IMR-90 (cell line): ENCODE results near the gene GZF1. TPM values are rescaled to one million over a fixed set of nuclear protein-coding genes. Genes with fewer than 3 reads are reported as not detected.

ENCODE experiments used
- ATAC-seq: fragments of 200-7000 bp; cut with Tn5 transposase; 2 replicates; pipeline ENCODE4 v1.9.1; 2020; ENCODE audit warnings: low read depth, mild to moderate bottlenecking, moderate library complexity
- BruUV-seq: library from RNA; stranded (reverse); fragments of 400-500 nt; replicated peaks from 2 replicates; lab custom pipeline; 2021; lab: Mats Ljungman, UMichigan
- CTCF ChIA-PET: fragments of 300-600 bp; formaldehyde crosslinking; extraction: SDS; loops from one replicate; lab custom pipeline; 2021; ENCODE audit warnings: antibody characterized with exemption; lab: Yijun Ruan, JAX
- POLR2A ChIA-PET: fragments of 300-600 bp; sonication (Branson Sonifier 250); formaldehyde crosslinking; loops from one replicate; lab custom pipeline; 2022; ENCODE audit warnings: antibody characterized with exemption; ENCODE audit not compliant: unreplicated experiment; lab: Charles Lee
- DNase-seq: peaks from one replicate; pipeline ENCODE4 v3.0.0; 2013
- H2AFZ ChIP-seq: replicated peaks from 2 replicates; pipeline ENCODE3; 2013; ENCODE audit warnings: low read length, mild to moderate bottlenecking; ENCODE audit not compliant: poor library complexity
- H2AK5ac ChIP-seq: 2 replicates; pipeline ENCODE4 v1.6.1; 2013; ENCODE audit warnings: low read depth, low read length, inconsistent platforms
- H2AK9ac ChIP-seq: replicated peaks from 2 replicates; pipeline ENCODE3; 2013; ENCODE audit warnings: mild to moderate bottlenecking, low read depth, low read length, moderate library complexity; ENCODE audit not compliant: poor library complexity
- H2BK120ac ChIP-seq: 2 replicates; pipeline ENCODE4 v1.6.1; 2013; ENCODE audit warnings: low read depth, low read length, inconsistent platforms
- H2BK15ac ChIP-seq: 3 replicates; pipeline ENCODE4 v1.6.1; 2013; ENCODE audit warnings: low read depth, low read length, inconsistent platforms
- H2BK20ac ChIP-seq: 2 replicates; pipeline ENCODE4 v1.6.1; 2013; ENCODE audit warnings: low read depth, mild to moderate bottlenecking, inconsistent platforms, low read length, moderate library complexity
- H2BK5ac ChIP-seq: 2 replicates; pipeline ENCODE4 v1.6.1; 2013; ENCODE audit warnings: mild to moderate bottlenecking, low read depth, low read length, inconsistent platforms; ENCODE audit not compliant: poor library complexity, severe bottlenecking
- H3K14ac ChIP-seq: replicated peaks from 2 replicates; pipeline ENCODE4 v1.6.1; 2013; ENCODE audit warnings: low read depth, low read length, inconsistent platforms
- H3K18ac ChIP-seq: 2 replicates; pipeline ENCODE4 v1.6.1; 2013; ENCODE audit warnings: low read depth, low read length, control low read depth
- H3K23ac ChIP-seq: 2 replicates; pipeline ENCODE4 v1.6.1; 2013; ENCODE audit warnings: low read depth, low read length, inconsistent platforms
- H3K27ac ChIP-seq: 2 replicates; pipeline ENCODE4 v1.5.1; 2013; ENCODE audit warnings: mild to moderate bottlenecking, control low read depth, low read length; ENCODE audit not compliant: insufficient read depth
- H3K27me3 ChIP-seq: 2 replicates; pipeline ENCODE4 v1.6.1; 2013; ENCODE audit warnings: low read length; ENCODE audit not compliant: control insufficient read depth, insufficient read depth
- H3K36me3 ChIP-seq: 2 replicates; pipeline ENCODE4 v1.6.1; 2013; ENCODE audit warnings: low read length, mixed read lengths; ENCODE audit not compliant: control insufficient read depth, insufficient read depth
- H3K4ac ChIP-seq: 2 replicates; pipeline ENCODE4 v1.6.1; 2013; ENCODE audit warnings: low read depth, low read length, inconsistent platforms
- H3K4me1 ChIP-seq: 2 replicates; pipeline ENCODE4 v1.6.1; 2013; ENCODE audit warnings: low read length, mixed read lengths; ENCODE audit not compliant: control insufficient read depth, insufficient read depth
- H3K4me2 ChIP-seq: 2 replicates; pipeline ENCODE4 v1.6.1; 2013; ENCODE audit warnings: low read depth, mild to moderate bottlenecking, control low read depth, low read length, moderate library complexity
- H3K4me3 ChIP-seq: 2 replicates; pipeline ENCODE4 v1.5.1; 2013; ENCODE audit warnings: low read depth, mild to moderate bottlenecking, control low read depth, low read length, moderate library complexity; ENCODE audit not compliant: insufficient read depth
- H3K56ac ChIP-seq: 2 replicates; pipeline ENCODE4 v1.6.1; 2013; ENCODE audit warnings: low read length, inconsistent platforms; ENCODE audit not compliant: insufficient read depth; ENCODE audit errors: extremely low read depth
- H3K79me1 ChIP-seq, 2 experiments: 2 replicates each; pipeline ENCODE4 v1.6.1; 2013; ENCODE audit warnings: low read length in 2 of 2, inconsistent platforms in 1 of 2, low read depth in 1 of 2
- H3K9ac ChIP-seq: 2 replicates; pipeline ENCODE4 v1.6.1; 2013; ENCODE audit warnings: low read depth, low read length, control low read depth
- H3K9me1 ChIP-seq: 2 replicates; pipeline ENCODE4 v1.6.1; 2013; ENCODE audit warnings: low read length, inconsistent platforms; ENCODE audit not compliant: insufficient read depth
- H3K9me3 ChIP-seq: 2 replicates; pipeline ENCODE4 v1.6.1; 2013; ENCODE audit warnings: low read length; ENCODE audit not compliant: control insufficient read depth, insufficient read depth
- H4K20me1 ChIP-seq: 2 replicates; pipeline ENCODE4 v1.6.1; 2013; ENCODE audit warnings: low read length, inconsistent platforms; ENCODE audit not compliant: insufficient read depth
- H4K5ac ChIP-seq: 2 replicates; pipeline ENCODE4 v1.6.1; 2013; ENCODE audit warnings: mild to moderate bottlenecking, low read depth, low read length, control low read depth
- H4K8ac ChIP-seq, 2 experiments: 2 replicates each; pipeline ENCODE4 v1.6.1; 2013; ENCODE audit warnings: low read depth in 2 of 2, low read length in 2 of 2, control low read depth in 1 of 2, inconsistent platforms in 1 of 2
- H4K91ac ChIP-seq: 2 replicates; pipeline ENCODE4 v1.6.1; 2013; ENCODE audit warnings: low read depth, low read length, inconsistent platforms; ENCODE audit not compliant: insufficient read depth
- BHLHE40 ChIP-seq: fragments of 150-350 bp; IDR thresholded peaks from 2 replicates; pipeline ENCODE4 v1.6.1; 2016; ENCODE audit warnings: mild to moderate bottlenecking, low read depth, low read length
- CEBPB ChIP-seq: IDR thresholded peaks from 2 replicates; pipeline ENCODE4 v1.6.1; 2012; ENCODE audit warnings: low read depth, low read length, improper control_type of control experiment
- CHD1 ChIP-seq: IDR thresholded peaks from 2 replicates; pipeline ENCODE4 v1.6.1; 2012; ENCODE audit warnings: low read depth, low read length, improper control_type of control experiment
- ELK1 ChIP-seq: fragments of 150-350 bp; IDR thresholded peaks from 2 replicates; pipeline ENCODE4 v1.6.1; 2016; ENCODE audit warnings: low read depth, mild to moderate bottlenecking, low read length, moderate library complexity, borderline replicate concordance
- MAZ ChIP-seq: IDR thresholded peaks from 2 replicates; pipeline ENCODE4 v1.6.1; 2012; ENCODE audit warnings: low read depth, mild to moderate bottlenecking, low read length, improper control_type of control experiment, moderate library complexity, borderline replicate concordance
- MXI1 ChIP-seq: IDR thresholded peaks from 2 replicates; pipeline ENCODE4 v1.6.1; 2012; ENCODE audit warnings: low read depth, mild to moderate bottlenecking, low read length, moderate library complexity, borderline replicate concordance
- NFE2L2 ChIP-seq: fragments of 150-350 bp; IDR thresholded peaks from 2 replicates; pipeline ENCODE4 v1.6.1; 2016; ENCODE audit warnings: low read depth, mild to moderate bottlenecking, low read length
- POLR2A ChIP-seq: IDR thresholded peaks from 2 replicates; pipeline ENCODE4 v1.6.1; 2012; ENCODE audit warnings: mild to moderate bottlenecking, low read depth, low read length
- RAD21 ChIP-seq: IDR thresholded peaks from 2 replicates; pipeline ENCODE4 v1.6.1; 2012; ENCODE audit warnings: low read length, improper control_type of control experiment
- RCOR1 ChIP-seq: IDR thresholded peaks from 2 replicates; pipeline ENCODE4 v1.6.1; 2012; ENCODE audit warnings: mild to moderate bottlenecking, low read length, improper control_type of control experiment; ENCODE audit not compliant: insufficient replicate concordance
- RFX5 ChIP-seq: IDR thresholded peaks from 2 replicates; pipeline ENCODE4 v1.8.0; 2012; ENCODE audit warnings: low read depth, mild to moderate bottlenecking, low read length, moderate library complexity
- WGBS, 2 experiments: methylation state at CpG; one replicate each; pipeline versions ENCODE4 v1.1.5 to v1.1.7; 2013; ENCODE audit warnings: missing lambda C conversion rate in 2 of 2; ENCODE audit not compliant: insufficient read length in 1 of 2; ENCODE audit errors: extremely low coverage in 2 of 2; 5-methylcytosine and 5-hydroxymethylcytosine counted together
- dilution Hi-C: fragments of 300-500 bp; cut with HindIII; formaldehyde crosslinking; loops from one replicate; pipeline ENCODE4 v1.14.3; 2018; ENCODE audit warnings: low sequenced_read_pairs; ENCODE audit not compliant: unreplicated experiment
- in situ Hi-C: fragments of 300-500 bp; cut with MboI; formaldehyde crosslinking; loops from 3 replicates; pipeline ENCODE4 v1.14.3; 2019; ENCODE audit warnings: low sequenced_read_pairs, inconsistent platforms, mixed read lengths
- intact Hi-C: fragments of 100-400 bp; cut with micrococcal nuclease; formaldehyde crosslinking; loops from 2 replicates; pipeline ENCODE4 v1.10.0; 2022
- polyA plus RNA-seq, 3 experiments: library from polyadenylated mRNA; depleted of rRNA; stranded (reverse); fragments of >200 nt; gene quantifications; 2 replicates each; pipeline ENCODE4 v1.2.3, GENCODE V29; 2012; ENCODE audit warnings: low replicate concordance in 1 of 3
- total RNA-seq: library from RNA; depleted of rRNA; stranded (reverse); fragments of >200 nt; gene quantifications from 2 replicates; pipeline ENCODE4 v1.2.3, GENCODE V29; 2012
- TF ChIP-seq, protein P1 (sequence below): conservative IDR thresholded peaks from 2 replicates; pipeline ENCODE4 v1.5.1; 2012; ENCODE audit warnings: mild to moderate bottlenecking, low read depth, low read length, improper control_type of control experiment
- TF ChIP-seq, protein P2 (sequence below): fragments of 150-350 bp; IDR thresholded peaks from 2 replicates; pipeline ENCODE4 v1.6.1; 2017; ENCODE audit warnings: mild to moderate bottlenecking, antibody characterized with exemption, low read length, low read depth

The GZF1 gene
- total and polyA plus RNA-seq, 2 of the 4 experiments (the other 2 are of a cell fraction): 23.7 to 24.7 TPM

GRCh38 chr20:23413862-23414422 is 52.0 kb downstream of the GZF1 start:
- CTCF ChIA-PET: no interaction called here
- POLR2A ChIA-PET: no interaction called here

More at GRCh38 chr20:23413862-23414422, 52.0 kb downstream of the GZF1 start:
- H3K9me3 ChIP-seq: no peaks in the 10 kb centered on the region
- H3K27ac ChIP-seq: no peak overlapping the region
- no peaks in the 10 kb centered on the region for H3K36me3 ChIP-seq
- no peak overlapping the region for H2BK15ac ChIP-seq
- no TSS peak for BruUV-seq
- dilution Hi-C loops (no loop called here), in situ Hi-C loops (no loop called here), intact Hi-C loops (no loop called here)
- H4K91ac ChIP-seq: no peak overlapping the region
- H3K4ac ChIP-seq: no peak overlapping the region
- peaks cover 11 to 47% of the 10 kb centered on the region in 2 experiments for H3K79me1 ChIP-seq
- H4K20me1 ChIP-seq: peaks cover 36% of the 10 kb centered on the region
- 0 out of 2 replicates have a peak, but pooled peaks cover 4% of the 10 kb centered on the region for H3K9me1 ChIP-seq
- H3K18ac ChIP-seq: no peak overlapping the region
- TF ChIP-seq ELK1 (no peak), CEBPB (no peak), NFE2L2 (no peak), RFX5 (no peak), BHLHE40 (no peak), MXI1 (no peak), RCOR1 (no peak), MAZ (no peak), POLR2A (no peak), CHD1 (no peak), RAD21 (no peak)
- TF ChIP-seq, protein P1, sequence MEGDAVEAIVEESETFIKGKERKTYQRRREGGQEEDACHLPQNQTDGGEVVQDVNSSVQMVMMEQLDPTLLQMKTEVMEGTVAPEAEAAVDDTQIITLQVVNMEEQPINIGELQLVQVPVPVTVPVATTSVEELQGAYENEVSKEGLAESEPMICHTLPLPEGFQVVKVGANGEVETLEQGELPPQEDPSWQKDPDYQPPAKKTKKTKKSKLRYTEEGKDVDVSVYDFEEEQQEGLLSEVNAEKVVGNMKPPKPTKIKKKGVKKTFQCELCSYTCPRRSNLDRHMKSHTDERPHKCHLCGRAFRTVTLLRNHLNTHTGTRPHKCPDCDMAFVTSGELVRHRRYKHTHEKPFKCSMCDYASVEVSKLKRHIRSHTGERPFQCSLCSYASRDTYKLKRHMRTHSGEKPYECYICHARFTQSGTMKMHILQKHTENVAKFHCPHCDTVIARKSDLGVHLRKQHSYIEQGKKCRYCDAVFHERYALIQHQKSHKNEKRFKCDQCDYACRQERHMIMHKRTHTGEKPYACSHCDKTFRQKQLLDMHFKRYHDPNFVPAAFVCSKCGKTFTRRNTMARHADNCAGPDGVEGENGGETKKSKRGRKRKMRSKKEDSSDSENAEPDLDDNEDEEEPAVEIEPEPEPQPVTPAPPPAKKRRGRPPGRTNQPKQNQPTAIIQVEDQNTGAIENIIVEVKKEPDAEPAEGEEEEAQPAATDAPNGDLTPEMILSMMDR: no peak
- TF ChIP-seq, protein P2, sequence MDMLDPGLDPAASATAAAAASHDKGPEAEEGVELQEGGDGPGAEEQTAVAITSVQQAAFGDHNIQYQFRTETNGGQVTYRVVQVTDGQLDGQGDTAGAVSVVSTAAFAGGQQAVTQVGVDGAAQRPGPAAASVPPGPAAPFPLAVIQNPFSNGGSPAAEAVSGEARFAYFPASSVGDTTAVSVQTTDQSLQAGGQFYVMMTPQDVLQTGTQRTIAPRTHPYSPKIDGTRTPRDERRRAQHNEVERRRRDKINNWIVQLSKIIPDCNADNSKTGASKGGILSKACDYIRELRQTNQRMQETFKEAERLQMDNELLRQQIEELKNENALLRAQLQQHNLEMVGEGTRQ: no peak
- H3K27me3 ChIP-seq: no peaks in the 10 kb centered on the region
- H2BK20ac ChIP-seq: no peak overlapping the region
- H4K8ac ChIP-seq: no peak overlapping the region
- peaks cover 7% of the 10 kb centered on the region for H3K4me1 ChIP-seq
- no peak for ATAC-seq
- no peak overlapping the region for H3K56ac ChIP-seq
- H3K9ac ChIP-seq: no peak overlapping the region
- no peak overlapping the region for H3K4me2 ChIP-seq
- H2AFZ ChIP-seq: no peak overlapping the region
- H2AK9ac ChIP-seq: no peak overlapping the region
- no peak overlapping the region for H2BK120ac ChIP-seq
- DNase-seq: no peak
- no peak overlapping the region for H3K14ac ChIP-seq
- H2BK5ac ChIP-seq: no peak overlapping the region
- WGBS, 2 experiments: no CpG with 5 or more reads among the region's 3 CpGs
- H2AK5ac ChIP-seq: no peak overlapping the region
- H3K4me3 ChIP-seq: no peak overlapping the region
- no peak overlapping the region for H3K23ac ChIP-seq
- H4K5ac ChIP-seq: no peak overlapping the region
